ENCODE results near the gene STMP1. TPM values are rescaled to one million over a fixed set of nuclear protein-coding genes. Genes with fewer than 3 reads are reported as not detected.

Gene STMP1
- polyA plus RNA-seq, 6 donors from 2014 or later, result 54.1 to 94.9 (median 65.4) TPM

DNA sequence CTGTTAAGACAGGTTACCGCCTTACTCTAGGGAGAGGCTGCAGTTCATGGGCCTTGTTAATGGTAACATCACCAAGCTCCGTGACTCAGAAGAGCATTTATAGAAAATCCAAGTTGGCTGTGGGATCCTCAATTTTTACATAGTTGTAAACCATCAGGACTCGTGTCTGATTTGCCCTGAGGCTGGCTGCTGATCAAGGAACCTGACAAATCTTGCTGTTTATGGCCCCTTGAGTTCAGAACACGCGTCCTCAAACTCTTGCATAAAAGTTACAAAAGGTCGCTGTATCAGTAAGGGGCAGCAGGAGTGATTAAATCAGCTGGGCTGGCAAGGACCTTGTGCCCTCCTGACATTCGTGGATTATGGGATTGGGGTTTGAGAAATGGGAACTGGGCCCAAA, 61.1 kb downstream of the STMP1 start:
- Mint-ChIP-seq H3K27me3 (peaks cover 34 to 47% (median 46%) of the 10 kb centered on the region in 3 donors), H3K4me3 (no peak overlapping the region)
- ATAC-seq (ENCODE audit: low read depth in 2 of 2), result no peak

More for the DNA sequence above, 61.1 kb downstream of the STMP1 start:
- peaks cover 0 to 4% (median 3%) of the 10 kb centered on the region in 3 donors for H3K4me1 Mint-ChIP-seq
- no peaks in the 10 kb centered on the region for H3K36me3 Mint-ChIP-seq
- no peak overlapping the region for H3K27ac Mint-ChIP-seq
- no peaks in the 10 kb centered on the region for H3K9me3 Mint-ChIP-seq
- no peak for DNase-seq

Other genes with a start within 250 kb of the STMP1 start
- gene CNOT4, start 152.4 kb upstream of the STMP1 start, polyA plus RNA-seq (ENCODE audit: low read depth in 6 of 6), result 10 to 100 TPM; 15.1 to 23.9 (median 18.5) TPM
- 10 to 100 TPM in 5 of 6 donors, 1 to 10 TPM in 1; 8.8 to 22.0 (median 18.2) TPM for gene NUP205, start 104.6 kb upstream of the STMP1 start, polyA plus RNA-seq (ENCODE audit: low read depth in 6 of 6)
- gene SLC13A4, start 65.7 kb downstream of the STMP1 start, polyA plus RNA-seq (ENCODE audit: low read depth in 6 of 6), result under 1 TPM in 3 of 6 donors, not detected in 3; 0.05 to 0.43 (median 0.24) TPM
- not detected for gene FAM180A, start 86.3 kb downstream of the STMP1 start, polyA plus RNA-seq (ENCODE audit: low read depth in 6 of 6)

Measured in naive B cell (primary cell).